Activated CD4-positive, CD25-positive, alpha-beta regulatory T cell treated with anti-CD3 and anti-CD28 coated beads, Interleukin-2, amount 50 U/mL, for 24 hours (primary cell): ENCODE measurements around the gene ADARB2.
"Not testable (repeated sequence)": the region's sequence is repeated elsewhere in the genome, so short reads cannot be mapped to it uniquely, and the experiment has no call there.

Experiments
- ATAC-seq, 2 donors: fragments of 150-1000 bp; cut with Tn5 transposase; one replicate each; pipeline ENCODE4 v1.10.0; 2021; ENCODE audit warnings: mild to moderate bottlenecking in 1 of 2, moderate library complexity in 1 of 2

The ADARB2 gene

GRCh38 chr10:1270906-1271305 is 466.4 kb downstream of the ADARB2 start:
- ATAC-seq = no peak

- ATAC-seq = no peak
Observed at GRCh38 chr10:1270490-1270889, 466.8 kb downstream of the ADARB2 start.

GRCh38 chr10:1268831-1269230 is 468.5 kb downstream of the ADARB2 start:
- ATAC-seq = no peak

- no peak for ATAC-seq
Observed at GRCh38 chr10:1267568-1267967, 469.8 kb downstream of the ADARB2 start.

- no peak for ATAC-seq
Observed at GRCh38 chr10:1267148-1267547, 470.2 kb downstream of the ADARB2 start.

- no peak for ATAC-seq
Observed at GRCh38 chr10:1266033-1266802, 471.1 kb downstream of the ADARB2 start.

GRCh38 chr10:1264001-1264400 is 473.3 kb downstream of the ADARB2 start:
- ATAC-seq = no peak

GRCh38 chr10:1257274-1257673 is 480.1 kb downstream of the ADARB2 start:
- no peak for ATAC-seq

- ATAC-seq = no peak
Observed at GRCh38 chr10:1256432-1256725, 480.9 kb downstream of the ADARB2 start.

GRCh38 chr10:1255600-1256431 is 481.5 kb downstream of the ADARB2 start:
- ATAC-seq = no peak

- no peak for ATAC-seq
Observed at GRCh38 chr10:1255118-1255517, 482.2 kb downstream of the ADARB2 start.

GRCh38 chr10:1253523-1254353 is 483.6 kb downstream of the ADARB2 start:
- no peak for ATAC-seq

- no peak for ATAC-seq
Observed at GRCh38 chr10:1251769-1252168, 485.6 kb downstream of the ADARB2 start.

- no peak for ATAC-seq
Observed at GRCh38 chr10:1249142-1249920, 488.0 kb downstream of the ADARB2 start.

GRCh38 chr10:1248262-1248630 is 489.1 kb downstream of the ADARB2 start:
- ATAC-seq = not testable (repeated sequence)

- no peak for ATAC-seq
Observed at GRCh38 chr10:1247598-1248261, 489.6 kb downstream of the ADARB2 start.

GRCh38 chr10:1244493-1244892 is 492.8 kb downstream of the ADARB2 start:
- no peak for ATAC-seq

- ATAC-seq = no peak
Observed at GRCh38 chr10:1243486-1244234, 493.7 kb downstream of the ADARB2 start.

GRCh38 chr10:1242975-1243374 is 494.4 kb downstream of the ADARB2 start:
- no peak for ATAC-seq

- ATAC-seq = no peak
Observed at GRCh38 chr10:1241973-1242935, 495.1 kb downstream of the ADARB2 start.
